Loucy (cell line): Measurements from ENCODE around the gene PURA.

ENCODE experiments used
- H2AFZ ChIP-seq: fragments of 200-600 bp; sonication (generic); 2 replicates; pipeline ENCODE4 v1.6.0; 2016; ENCODE audit warnings: antibody characterized with exemption, mild to moderate bottlenecking, low read length, moderate library complexity
- H3F3A ChIP-seq: fragments of 200-600 bp; 2 replicates; pipeline ENCODE4 v1.6.0; 2016; ENCODE audit warnings: antibody characterized with exemption, low read depth, mild to moderate bottlenecking
- H3K27me3 ChIP-seq: fragments of 200-600 bp; sonication (generic); 2 replicates; pipeline ENCODE4 v1.6.1; 2014; ENCODE audit warnings: low read length, mild to moderate bottlenecking; ENCODE audit not compliant: insufficient read depth, poor library complexity, severe bottlenecking
- H3K36me3 ChIP-seq: fragments of 200-600 bp; sonication (generic); 2 replicates; pipeline ENCODE4 v1.6.1; 2016; ENCODE audit warnings: low read length; ENCODE audit not compliant: insufficient read depth
- H3K4me1 ChIP-seq: fragments of 200-600 bp; sonication (generic); 2 replicates; pipeline ENCODE4 v1.5.1; 2014; ENCODE audit warnings: low read length, mild to moderate bottlenecking; ENCODE audit not compliant: insufficient read depth, poor library complexity, severe bottlenecking
- H3K4me2 ChIP-seq: fragments of 200-600 bp; sonication (generic); 2 replicates; pipeline ENCODE4 v1.6.0; 2014; ENCODE audit warnings: antibody characterized with exemption, low read length, low read depth, mild to moderate bottlenecking; ENCODE audit not compliant: poor library complexity, severe bottlenecking
- H3K4me3 ChIP-seq: fragments of 200-600 bp; sonication (generic); 2 replicates; pipeline ENCODE4 v1.5.1; 2014; ENCODE audit warnings: low read length, mild to moderate bottlenecking, mixed read lengths; ENCODE audit not compliant: poor library complexity, severe bottlenecking
- H3K79me2 ChIP-seq: fragments of 200-600 bp; sonication (generic); 2 replicates; pipeline ENCODE4 v1.6.1; 2014; ENCODE audit warnings: low read length; ENCODE audit not compliant: insufficient read depth
- H3K9ac ChIP-seq: fragments of 200-600 bp; sonication (generic); 2 replicates; pipeline ENCODE4 v1.6.0; 2014; ENCODE audit warnings: mild to moderate bottlenecking, low read depth, low read length, moderate library complexity; ENCODE audit not compliant: poor library complexity, severe bottlenecking
- H3K9me2 ChIP-seq: fragments of 200-600 bp; sonication (generic); replicated peaks from 2 replicates; pipeline ENCODE4 v1.6.1; 2016; ENCODE audit warnings: low read depth, low read length, mixed read lengths
- H3K9me3 ChIP-seq: fragments of 200-600 bp; sonication (generic); 2 replicates; pipeline ENCODE4 v1.6.1; 2014; ENCODE audit warnings: mild to moderate bottlenecking, antibody characterized with exemption, low read length, low read depth; ENCODE audit not compliant: insufficient read depth
- H4K20me1 ChIP-seq: fragments of 200-600 bp; sonication (generic); 2 replicates; pipeline ENCODE4 v1.6.0; 2014; ENCODE audit warnings: antibody characterized with exemption, low read length, mild to moderate bottlenecking; ENCODE audit not compliant: insufficient read depth, poor library complexity, severe bottlenecking
- EZH2phosphoT487 ChIP-seq: fragments of 200-600 bp; IDR thresholded peaks from 2 replicates; pipeline ENCODE4 v1.6.1; 2018; ENCODE audit warnings: antibody characterized with exemption, mild to moderate bottlenecking, moderate library complexity, borderline replicate concordance
- TF ChIP-seq, protein P1 (sequence below): fragments of 200-600 bp; sonication (generic); conservative IDR thresholded peaks from 2 replicates; pipeline ENCODE4 v1.5.1; 2014; ENCODE audit warnings: mild to moderate bottlenecking, antibody characterized with exemption, low read length

Gene PURA

DNA sequence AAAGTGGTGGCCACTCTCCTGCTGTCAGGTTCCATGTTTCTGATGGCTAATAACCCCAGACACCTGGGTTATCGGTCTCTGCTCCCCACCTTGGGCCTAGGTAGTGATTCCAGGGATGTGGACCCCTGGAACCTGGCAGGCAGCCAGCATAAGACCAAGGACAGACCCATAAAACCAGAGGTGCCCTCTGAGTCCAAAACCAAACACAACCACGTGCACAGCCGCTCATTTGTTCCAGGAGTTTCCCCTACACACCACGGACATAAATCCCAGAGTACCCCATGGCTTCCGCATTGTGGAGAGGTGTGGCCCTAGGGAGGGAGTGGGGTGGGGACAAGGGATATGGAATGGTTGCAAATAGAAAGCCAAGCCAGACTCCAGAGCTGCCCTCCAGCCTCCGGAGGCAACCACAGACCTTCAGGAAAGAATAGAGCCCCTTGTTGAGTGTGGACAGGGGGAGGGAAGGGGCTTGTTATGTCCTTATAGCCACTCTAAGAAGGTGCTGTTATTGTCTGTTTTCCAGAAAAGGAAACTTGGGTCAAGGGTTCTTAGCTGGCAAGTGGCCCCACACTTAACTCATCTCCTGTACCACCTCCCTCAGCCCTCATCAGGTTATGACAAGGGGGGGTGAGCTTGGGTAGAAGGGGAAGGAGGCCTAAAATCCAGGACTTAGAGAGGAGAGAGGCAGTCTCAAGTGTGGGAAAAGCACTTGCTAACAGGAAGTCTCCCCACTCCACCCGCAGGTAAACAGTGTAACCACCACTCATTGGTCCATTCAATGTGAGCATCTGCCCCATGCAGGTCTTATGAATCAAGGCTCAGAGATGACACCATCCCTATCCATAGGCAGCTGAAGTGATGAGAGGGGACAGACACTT is 37.5 kb downstream of the PURA start:
- H3K79me2 ChIP-seq: no peaks in the 10 kb centered on the region
- no peak overlapping the region for H3K4me2 ChIP-seq
- TF ChIP-seq EZH2phosphoT487: no peak
- no peak overlapping the region for H3K4me3 ChIP-seq
- H3K27me3 ChIP-seq: no peaks in the 10 kb centered on the region
- H3K4me1 ChIP-seq: no peaks in the 10 kb centered on the region
- H3K9ac ChIP-seq: no peak overlapping the region
- H2AFZ ChIP-seq: no peak overlapping the region
- H4K20me1 ChIP-seq: no peaks in the 10 kb centered on the region
- no peaks in the 10 kb centered on the region for H3K9me3 ChIP-seq
- no peaks in the 10 kb centered on the region for H3F3A ChIP-seq
- H3K36me3 ChIP-seq: no peaks in the 10 kb centered on the region
- H3K9me2 ChIP-seq: no peaks in the 10 kb centered on the region

DNA sequence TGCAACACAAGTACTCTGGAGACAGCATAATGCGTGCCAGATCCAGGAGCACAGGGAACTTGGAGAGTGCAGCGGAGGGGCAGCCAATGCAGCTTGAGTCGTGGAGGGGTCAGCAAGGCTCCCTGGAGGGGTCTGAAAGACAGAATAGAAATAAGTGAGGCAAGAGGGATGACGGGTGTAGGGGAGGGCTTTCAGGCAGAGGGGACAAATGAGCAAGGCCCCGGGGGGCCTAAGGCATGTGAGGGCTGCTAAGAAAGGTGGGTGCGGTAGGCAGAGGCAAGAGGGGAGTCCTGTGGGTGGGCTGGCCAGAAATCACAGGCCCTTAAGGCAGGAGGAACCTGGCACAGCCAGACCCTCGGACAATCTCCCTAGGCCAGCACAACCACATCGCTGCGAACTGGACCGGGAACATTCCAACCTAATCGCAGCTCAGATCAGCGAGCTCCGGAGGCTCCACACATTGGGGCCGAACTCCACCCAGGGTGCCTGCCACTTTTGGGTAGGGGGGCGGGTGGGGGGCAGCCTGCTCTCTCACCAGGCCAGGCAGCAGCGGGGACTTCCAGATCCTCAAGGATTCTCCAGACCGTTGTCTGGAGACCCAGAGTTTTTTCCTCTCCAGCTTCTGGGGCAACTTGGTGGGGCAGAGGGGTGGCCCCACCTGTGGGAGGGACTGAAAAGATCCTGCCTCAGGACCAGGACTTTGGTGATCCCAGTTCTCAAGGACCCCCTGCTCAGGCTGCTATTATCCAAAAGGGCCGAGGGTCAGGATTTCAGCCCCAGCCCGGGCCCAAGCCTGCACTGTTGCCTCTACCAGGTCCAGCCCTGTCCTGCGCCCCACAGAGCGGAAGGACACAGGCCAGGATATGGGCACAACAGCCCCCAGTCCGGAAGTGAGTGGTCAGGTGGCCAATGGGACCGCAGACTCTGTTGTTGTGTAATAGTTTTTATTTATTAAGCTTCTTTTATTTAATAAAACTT is 38.4 kb downstream of the PURA start:
- no peaks in the 10 kb centered on the region for H4K20me1 ChIP-seq
- H3K79me2 ChIP-seq: no peaks in the 10 kb centered on the region
- H3K4me2 ChIP-seq: no peak overlapping the region
- no peaks in the 10 kb centered on the region for H3K36me3 ChIP-seq
- no peaks in the 10 kb centered on the region for H3K27me3 ChIP-seq
- H2AFZ ChIP-seq: no peak overlapping the region
- H3K9me3 ChIP-seq: no peaks in the 10 kb centered on the region
- H3K4me3 ChIP-seq: no peak overlapping the region
- TF ChIP-seq EZH2phosphoT487: no peak
- TF ChIP-seq, protein P1, sequence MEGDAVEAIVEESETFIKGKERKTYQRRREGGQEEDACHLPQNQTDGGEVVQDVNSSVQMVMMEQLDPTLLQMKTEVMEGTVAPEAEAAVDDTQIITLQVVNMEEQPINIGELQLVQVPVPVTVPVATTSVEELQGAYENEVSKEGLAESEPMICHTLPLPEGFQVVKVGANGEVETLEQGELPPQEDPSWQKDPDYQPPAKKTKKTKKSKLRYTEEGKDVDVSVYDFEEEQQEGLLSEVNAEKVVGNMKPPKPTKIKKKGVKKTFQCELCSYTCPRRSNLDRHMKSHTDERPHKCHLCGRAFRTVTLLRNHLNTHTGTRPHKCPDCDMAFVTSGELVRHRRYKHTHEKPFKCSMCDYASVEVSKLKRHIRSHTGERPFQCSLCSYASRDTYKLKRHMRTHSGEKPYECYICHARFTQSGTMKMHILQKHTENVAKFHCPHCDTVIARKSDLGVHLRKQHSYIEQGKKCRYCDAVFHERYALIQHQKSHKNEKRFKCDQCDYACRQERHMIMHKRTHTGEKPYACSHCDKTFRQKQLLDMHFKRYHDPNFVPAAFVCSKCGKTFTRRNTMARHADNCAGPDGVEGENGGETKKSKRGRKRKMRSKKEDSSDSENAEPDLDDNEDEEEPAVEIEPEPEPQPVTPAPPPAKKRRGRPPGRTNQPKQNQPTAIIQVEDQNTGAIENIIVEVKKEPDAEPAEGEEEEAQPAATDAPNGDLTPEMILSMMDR: no peak
- H3K9me2 ChIP-seq: no peaks in the 10 kb centered on the region
- no peak overlapping the region for H3K9ac ChIP-seq
- no peaks in the 10 kb centered on the region for H3K4me1 ChIP-seq
- no peaks in the 10 kb centered on the region for H3F3A ChIP-seq

DNA sequence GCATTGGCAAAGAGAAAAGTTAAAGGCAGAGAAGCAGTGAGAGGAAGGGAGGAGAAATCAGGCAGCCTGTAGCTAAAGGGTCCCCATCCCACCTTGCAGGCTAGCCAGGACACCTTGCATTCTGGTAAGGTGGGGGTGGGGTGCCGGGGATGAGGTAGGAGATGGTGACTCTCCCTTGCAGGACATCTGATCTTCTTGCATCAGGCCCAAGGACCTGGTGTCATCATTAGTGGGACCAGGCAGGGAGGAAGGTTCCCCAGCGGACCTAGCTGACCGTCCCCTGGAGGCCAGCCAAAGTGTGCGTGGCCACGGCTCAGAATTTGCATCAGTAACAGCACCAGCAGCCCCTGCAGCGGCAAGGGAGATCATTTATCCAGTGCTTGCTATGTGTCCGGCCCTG is 39.3 kb downstream of the PURA start:
- H3K4me2 ChIP-seq: no peak overlapping the region
- H3K4me3 ChIP-seq: no peak overlapping the region
- no peaks in the 10 kb centered on the region for H3K9me3 ChIP-seq
- H4K20me1 ChIP-seq: no peaks in the 10 kb centered on the region
- no peaks in the 10 kb centered on the region for H3K36me3 ChIP-seq
- no peak overlapping the region for H2AFZ ChIP-seq
- TF ChIP-seq, protein P1: no peak
- no peak for TF ChIP-seq EZH2phosphoT487
- H3F3A ChIP-seq: no peaks in the 10 kb centered on the region
- no peak overlapping the region for H3K9ac ChIP-seq
- H3K4me1 ChIP-seq: no peaks in the 10 kb centered on the region
- H3K79me2 ChIP-seq: no peaks in the 10 kb centered on the region
- H3K27me3 ChIP-seq: no peaks in the 10 kb centered on the region
- H3K9me2 ChIP-seq: no peaks in the 10 kb centered on the region
